HFFc6 (cell line): ENCODE measurements around the gene SALL3. TPM values are rescaled to one million over a fixed set of nuclear protein-coding genes. Genes with fewer than 3 reads are reported as not detected.

Experiments used
- DNase-seq: peaks from one replicate; pipeline ENCODE4 v3.0.0-alpha.2; 2018
- H3K27ac Mint-ChIP-seq: 2 replicates; pipeline ENCODE4 v1.8.0; 2020; ENCODE audit warnings: mild to moderate bottlenecking, mixed read lengths
- H3K27me3 Mint-ChIP-seq: 2 replicates; pipeline ENCODE4 v1.8.0; 2021; ENCODE audit warnings: mild to moderate bottlenecking, moderate library complexity, mixed read lengths; ENCODE audit not compliant: insufficient read depth
- H3K36me3 Mint-ChIP-seq: 2 replicates; pipeline ENCODE4 v1.8.0; 2021; ENCODE audit warnings: low read depth, mixed read lengths
- H3K4me1 Mint-ChIP-seq: 2 replicates; pipeline ENCODE4 v1.8.0; 2020; ENCODE audit warnings: low read depth, mixed read lengths
- H3K4me3 Mint-ChIP-seq: 2 replicates; pipeline ENCODE4 v1.8.0; 2020; ENCODE audit warnings: mild to moderate bottlenecking, moderate library complexity, mixed read lengths
- H3K9me3 Mint-ChIP-seq: 2 replicates; pipeline ENCODE4 v1.8.0; 2020; ENCODE audit warnings: mild to moderate bottlenecking, mixed read lengths
- total RNA-seq, 6 experiments: library from RNA; stranded (reverse); fragmentation: NEBNext Ultra II Directional; extraction: Animal tissue kit (Norgen Biotek cat#: 25700); gene quantifications; 2 replicates in 1 of 6; 3 replicates in 5 of 6; pipeline ENCODE4 v1.2.3, GENCODE V29; 2021
- TF ChIP-seq, protein P1 (sequence below): fragments of 200-600 bp; sonication (generic); IDR thresholded peaks from 2 replicates; pipeline ENCODE4 v1.5.0; 2021; ENCODE audit warnings: antibody characterized with exemption, mild to moderate bottlenecking

The SALL3 gene
- total RNA-seq, 6 experiments from 2014 or later = not detected

- Mint-ChIP-seq H3K4me1 (no peaks in the 10 kb centered on the region), H3K4me3 (no peak overlapping the region), H3K36me3 (peaks cover 4% of the 10 kb centered on the region; the same call in 1 of the 2 replicates), H3K9me3 (peaks cover 29% of the 10 kb centered on the region), H3K27ac (no peak overlapping the region), H3K27me3 (peaks cover 12% of the 10 kb centered on the region)
- no peak for DNase-seq
- TF ChIP-seq, protein P1, sequence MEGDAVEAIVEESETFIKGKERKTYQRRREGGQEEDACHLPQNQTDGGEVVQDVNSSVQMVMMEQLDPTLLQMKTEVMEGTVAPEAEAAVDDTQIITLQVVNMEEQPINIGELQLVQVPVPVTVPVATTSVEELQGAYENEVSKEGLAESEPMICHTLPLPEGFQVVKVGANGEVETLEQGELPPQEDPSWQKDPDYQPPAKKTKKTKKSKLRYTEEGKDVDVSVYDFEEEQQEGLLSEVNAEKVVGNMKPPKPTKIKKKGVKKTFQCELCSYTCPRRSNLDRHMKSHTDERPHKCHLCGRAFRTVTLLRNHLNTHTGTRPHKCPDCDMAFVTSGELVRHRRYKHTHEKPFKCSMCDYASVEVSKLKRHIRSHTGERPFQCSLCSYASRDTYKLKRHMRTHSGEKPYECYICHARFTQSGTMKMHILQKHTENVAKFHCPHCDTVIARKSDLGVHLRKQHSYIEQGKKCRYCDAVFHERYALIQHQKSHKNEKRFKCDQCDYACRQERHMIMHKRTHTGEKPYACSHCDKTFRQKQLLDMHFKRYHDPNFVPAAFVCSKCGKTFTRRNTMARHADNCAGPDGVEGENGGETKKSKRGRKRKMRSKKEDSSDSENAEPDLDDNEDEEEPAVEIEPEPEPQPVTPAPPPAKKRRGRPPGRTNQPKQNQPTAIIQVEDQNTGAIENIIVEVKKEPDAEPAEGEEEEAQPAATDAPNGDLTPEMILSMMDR = no peak
Observed at GRCh38 chr18:78971511-78972245, 7.9 kb upstream of the SALL3 start.

DNA sequence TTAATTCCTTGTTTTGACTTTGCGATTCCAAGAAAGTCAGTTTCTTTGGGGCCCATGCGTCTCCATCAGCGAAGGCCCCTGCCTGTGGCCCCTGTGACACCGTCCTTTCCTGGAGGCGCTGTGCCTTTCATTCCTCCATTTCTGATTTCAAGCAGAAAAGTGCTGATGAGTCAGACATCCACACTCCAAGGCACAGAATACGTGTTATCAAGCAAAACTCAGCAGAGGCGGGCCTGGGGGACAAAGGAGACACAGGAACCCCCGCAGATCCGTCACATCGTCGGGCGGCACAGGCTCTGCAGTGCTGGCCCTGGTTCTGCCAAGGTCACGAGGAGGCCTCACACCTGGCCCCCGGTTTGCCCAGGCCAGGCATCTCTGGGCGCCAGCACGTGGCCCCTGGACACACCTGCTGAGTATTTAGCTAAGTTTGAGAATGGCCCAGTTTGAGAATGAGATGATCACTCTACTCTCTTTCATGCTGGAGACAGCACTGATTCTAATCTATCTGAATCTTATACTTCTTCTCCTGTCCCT is 7.2 kb upstream of the SALL3 start:
- no peak overlapping the region for H3K27ac Mint-ChIP-seq
- H3K27me3 Mint-ChIP-seq = peaks cover 17% of the 10 kb centered on the region
- H3K4me1 Mint-ChIP-seq = peaks cover 5% of the 10 kb centered on the region; the same call in 1 of the 2 replicates
- DNase-seq = no peak
- H3K36me3 Mint-ChIP-seq = peaks cover 4% of the 10 kb centered on the region; the same call in 1 of the 2 replicates
- H3K9me3 Mint-ChIP-seq = peaks cover 29% of the 10 kb centered on the region
- TF ChIP-seq, protein P1 = no peak
- H3K4me3 Mint-ChIP-seq = no peak overlapping the region

DNA sequence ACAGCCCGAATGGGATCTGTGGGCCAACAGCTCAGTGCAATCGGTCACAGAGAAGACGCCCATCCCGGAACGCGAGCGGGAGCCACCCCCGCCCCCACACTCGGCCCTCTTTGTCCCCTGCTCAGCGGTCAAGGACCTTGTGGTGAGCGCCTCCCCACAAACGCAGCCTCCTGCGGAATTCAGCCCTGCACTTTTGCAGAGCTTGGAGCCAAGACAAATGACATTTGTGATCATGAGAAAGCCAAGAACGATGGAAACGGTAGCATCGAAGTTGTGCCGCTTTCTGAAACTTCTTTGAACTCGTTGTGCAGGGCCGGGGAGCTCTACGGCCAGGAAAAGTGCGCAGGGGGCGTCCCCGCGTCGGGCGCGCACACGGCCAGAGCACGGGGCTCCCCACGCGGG is 6.7 kb upstream of the SALL3 start:
- peaks cover 4% of the 10 kb centered on the region; the same call in 1 of the 2 replicates for H3K36me3 Mint-ChIP-seq
- peaks cover 5% of the 10 kb centered on the region; the same call in 1 of the 2 replicates for H3K4me1 Mint-ChIP-seq
- DNase-seq = no peak
- H3K9me3 Mint-ChIP-seq = peaks cover 29% of the 10 kb centered on the region
- no peak overlapping the region for H3K27ac Mint-ChIP-seq
- no peak overlapping the region for H3K4me3 Mint-ChIP-seq
- TF ChIP-seq, protein P1 = no peak
- H3K27me3 Mint-ChIP-seq = peaks cover 22% of the 10 kb centered on the region

- H3K27ac Mint-ChIP-seq = no peak overlapping the region
- peaks cover 35% of the 10 kb centered on the region for H3K9me3 Mint-ChIP-seq
- TF ChIP-seq, protein P1 = no peak
- H3K4me3 Mint-ChIP-seq = no peak overlapping the region
- H3K36me3 Mint-ChIP-seq = peaks cover 4% of the 10 kb centered on the region; the same call in 1 of the 2 replicates
- no peak for DNase-seq
- H3K27me3 Mint-ChIP-seq = peaks cover 26% of the 10 kb centered on the region
- H3K4me1 Mint-ChIP-seq = peaks cover 5% of the 10 kb centered on the region; the same call in 1 of the 2 replicates
Observed at GRCh38 chr18:78973357-78974083, 6.1 kb upstream of the SALL3 start.

DNA sequence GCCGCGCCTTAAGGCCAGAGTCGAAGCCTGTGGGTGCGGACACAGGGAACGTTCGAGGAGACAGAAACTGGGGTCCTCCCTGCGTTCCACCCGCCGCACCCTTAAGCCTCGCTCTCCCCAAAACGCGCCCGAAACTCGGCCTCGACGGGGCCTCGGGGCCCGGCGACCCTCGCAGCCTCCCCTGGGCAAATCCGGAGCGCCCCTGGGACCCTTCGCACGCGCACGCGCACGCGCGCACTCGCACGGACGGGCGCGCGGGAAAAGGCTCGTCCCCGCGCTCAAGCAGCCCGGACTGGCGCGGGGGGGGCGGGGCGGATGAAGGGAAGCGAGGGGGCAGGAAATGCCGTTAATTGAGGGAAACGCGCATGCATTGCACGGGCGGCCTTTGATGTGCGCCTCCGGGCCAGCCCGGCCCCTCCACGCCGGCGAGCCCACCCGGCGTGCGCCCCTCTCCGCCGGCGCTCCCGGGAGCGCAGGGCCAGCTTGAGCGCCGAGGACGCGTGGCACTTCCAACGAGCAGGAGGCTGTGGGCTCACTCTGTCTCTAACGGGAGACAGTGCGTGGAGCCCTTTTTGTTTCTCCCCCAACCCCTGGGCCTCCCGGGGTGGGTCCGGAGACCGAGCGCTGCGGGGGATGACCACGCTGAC is 5.4 kb upstream of the SALL3 start:
- no peak overlapping the region for H3K4me3 Mint-ChIP-seq

More for the DNA sequence above, 5.4 kb upstream of the SALL3 start:
- Mint-ChIP-seq H3K36me3 (peaks cover 4% of the 10 kb centered on the region; the same call in 1 of the 2 replicates), H3K4me1 (peaks cover 5% of the 10 kb centered on the region; the same call in 1 of the 2 replicates), H3K27me3 (peaks cover 26% of the 10 kb centered on the region), H3K9me3 (peaks cover 37% of the 10 kb centered on the region), H3K27ac (no peak overlapping the region)
- no peak for DNase-seq
- TF ChIP-seq, protein P1 = no peak
